T-helper 17 cell (primary cell): Measurements from ENCODE around the gene VMP1. TPM values are rescaled to one million over a fixed set of nuclear protein-coding genes. Genes with fewer than 3 reads are reported as not detected.
"Not testable (repeated sequence)": the region's sequence is repeated elsewhere in the genome, so short reads cannot be mapped to it uniquely, and the experiment has no call there.

ENCODE experiments used
- ATAC-seq: fragments of 150-1000 bp; cut with Tn5 transposase; 2 replicates; pipeline ENCODE4 v1.10.0; 2021; ENCODE audit warnings: mild to moderate bottlenecking, moderate library complexity
- DNase-seq, 3 donors: peaks; one replicate each; pipeline versions ENCODE4 v3.0.0 to v3.0.0-alpha.2; 2020 to 2021
- H3K9me3 ChIP-seq: one replicate; pipeline ENCODE4 v1.7.0; 2013; ENCODE audit warnings: low read length, mild to moderate bottlenecking; ENCODE audit not compliant: control insufficient read depth, poor library complexity, severe bottlenecking
- H3K27ac Mint-ChIP-seq: one replicate; pipeline ENCODE4 v1.8.0; 2022; ENCODE audit warnings: mild to moderate bottlenecking, moderate library complexity, mixed read lengths
- H3K27me3 Mint-ChIP-seq: one replicate; pipeline ENCODE4 v1.8.0; 2022; ENCODE audit warnings: mixed read lengths
- H3K36me3 Mint-ChIP-seq: one replicate; pipeline ENCODE4 v1.8.0; 2022; ENCODE audit warnings: low read depth, mixed read lengths
- H3K4me1 Mint-ChIP-seq: one replicate; pipeline ENCODE4 v1.8.0; 2022; ENCODE audit warnings: mild to moderate bottlenecking, mixed read lengths
- H3K4me3 Mint-ChIP-seq: one replicate; pipeline ENCODE4 v1.8.0; 2022; ENCODE audit warnings: mild to moderate bottlenecking, moderate library complexity, mixed read lengths
- total RNA-seq, 4 donors: library from RNA in 2 of 4; stranded (reverse) in 2 of 4; gene quantifications; one replicate each; pipeline ENCODE4 v1.2.3 and lab custom pipeline; 2022 to 2026

VMP1 gene
- total RNA-seq, 2 donors from 2014 or later, result 132 to 159 TPM

DNA sequence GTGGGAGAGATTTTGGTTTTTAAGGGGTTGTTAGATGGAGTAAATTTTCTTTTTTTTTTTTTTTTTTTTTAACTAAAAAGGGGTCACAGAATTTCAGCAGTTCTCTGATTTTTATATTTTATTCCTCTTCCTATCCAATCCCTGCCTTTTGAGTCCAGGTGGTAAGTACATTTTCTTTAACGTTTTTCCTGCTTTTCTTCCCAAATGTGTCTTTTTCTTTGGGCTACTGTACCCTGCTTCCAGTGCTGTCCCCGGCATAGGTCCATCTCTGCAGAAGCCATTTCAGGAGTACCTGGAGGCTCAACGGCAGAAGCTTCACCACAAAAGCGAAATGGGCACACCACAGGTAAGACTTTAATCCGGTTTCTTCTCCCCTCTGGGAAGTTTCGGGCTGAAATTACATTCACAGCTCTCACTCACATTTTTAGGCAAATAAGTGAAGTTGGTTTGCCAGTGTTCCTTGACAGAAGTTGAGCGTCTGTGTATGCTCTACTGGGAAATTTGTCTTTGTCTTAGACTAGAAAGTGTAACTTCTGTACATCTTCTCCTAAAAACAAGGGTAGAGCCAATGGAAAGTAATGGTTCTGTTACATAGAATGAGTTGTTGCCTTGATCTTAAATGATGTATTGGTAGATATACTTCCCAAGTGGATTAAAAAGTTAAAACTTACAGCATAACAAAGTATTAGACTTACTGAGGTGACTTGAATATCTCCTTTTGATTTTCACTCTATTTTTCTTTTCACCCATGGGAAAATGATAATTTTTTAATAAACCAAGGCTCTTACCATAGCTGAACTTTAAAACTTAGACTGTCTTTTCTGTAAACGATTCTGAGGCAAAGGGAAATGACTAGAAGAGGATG is 130.8 kb downstream of the VMP1 start:
- H3K27ac Mint-ChIP-seq, result peak overlapping the region; percentile 99

DNA sequence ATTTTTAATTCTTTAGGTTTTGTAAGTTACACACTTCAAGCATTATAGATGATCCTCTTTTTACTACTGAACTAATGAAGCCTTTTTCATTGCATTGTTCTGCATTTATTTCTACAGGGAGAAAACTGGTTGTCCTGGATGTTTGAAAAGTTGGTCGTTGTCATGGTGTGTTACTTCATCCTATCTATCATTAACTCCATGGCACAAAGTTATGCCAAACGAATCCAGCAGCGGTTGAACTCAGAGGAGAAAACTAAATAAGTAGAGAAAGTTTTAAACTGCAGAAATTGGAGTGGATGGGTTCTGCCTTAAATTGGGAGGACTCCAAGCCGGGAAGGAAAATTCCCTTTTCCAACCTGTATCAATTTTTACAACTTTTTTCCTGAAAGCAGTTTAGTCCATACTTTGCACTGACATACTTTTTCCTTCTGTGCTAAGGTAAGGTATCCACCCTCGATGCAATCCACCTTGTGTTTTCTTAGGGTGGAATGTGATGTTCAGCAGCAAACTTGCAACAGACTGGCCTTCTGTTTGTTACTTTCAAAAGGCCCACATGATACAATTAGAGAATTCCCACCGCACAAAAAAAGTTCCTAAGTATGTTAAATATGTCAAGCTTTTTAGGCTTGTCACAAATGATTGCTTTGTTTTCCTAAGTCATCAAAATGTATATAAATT is 132.3 kb downstream of the VMP1 start:
- ATAC-seq (no peak), DNase-seq (no peak)
- H3K4me3 Mint-ChIP-seq, result peak overlapping the region; percentile 99
- peak overlapping the region; percentile 99 for H3K27ac Mint-ChIP-seq
- H3K36me3 Mint-ChIP-seq, result peaks cover 16% of the 10 kb centered on the region
- peaks cover 18% of the 10 kb centered on the region for H3K9me3 ChIP-seq
- H3K4me1 Mint-ChIP-seq, result peaks cover 43% of the 10 kb centered on the region
- H3K27me3 Mint-ChIP-seq, result no peaks in the 10 kb centered on the region

More for the DNA sequence above, 130.8 kb downstream of the VMP1 start:
- Mint-ChIP-seq H3K36me3 (peaks cover 16% of the 10 kb centered on the region), H3K27me3 (no peaks in the 10 kb centered on the region), H3K4me3 (peak overlapping the region; percentile 99), H3K4me1 (peaks cover 37% of the 10 kb centered on the region)
- H3K9me3 ChIP-seq, result peaks cover 18% of the 10 kb centered on the region
- ATAC-seq, result peak; percentile 10
- DNase-seq, result no peak

DNA sequence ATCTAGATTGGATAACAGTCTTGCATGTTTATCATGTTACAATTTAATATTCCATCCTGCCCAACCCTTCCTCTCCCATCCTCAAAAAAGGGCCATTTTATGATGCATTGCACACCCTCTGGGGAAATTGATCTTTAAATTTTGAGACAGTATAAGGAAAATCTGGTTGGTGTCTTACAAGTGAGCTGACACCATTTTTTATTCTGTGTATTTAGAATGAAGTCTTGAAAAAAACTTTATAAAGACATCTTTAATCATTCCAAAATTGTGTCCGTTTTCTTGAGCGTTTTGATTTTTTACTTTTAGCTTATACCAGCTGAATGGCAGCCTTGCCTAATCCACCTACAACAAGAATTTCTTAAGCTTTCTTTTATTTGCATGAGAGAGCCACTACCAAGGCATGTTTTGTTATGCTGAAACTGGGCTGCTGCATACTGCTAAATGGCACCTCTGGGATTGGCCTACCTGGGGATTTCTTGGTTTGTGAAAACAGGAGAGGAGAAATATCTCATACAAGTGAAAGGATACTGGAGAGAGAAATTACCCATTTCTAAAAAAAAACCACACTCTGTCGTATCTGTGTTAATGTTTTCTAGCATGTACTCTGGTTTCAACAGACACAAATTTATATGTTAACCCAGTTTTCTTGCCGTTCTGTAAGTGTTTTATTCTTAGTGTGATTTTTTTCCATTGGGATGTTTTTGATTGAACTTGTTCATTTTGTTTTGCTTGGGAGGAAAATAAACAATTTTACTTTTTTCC is 133.1 kb downstream of the VMP1 start:
- ATAC-seq (no peak), DNase-seq (no peak)
- peak overlapping the region; percentile 99 for H3K27ac Mint-ChIP-seq
- H3K9me3 ChIP-seq, result peaks cover 18% of the 10 kb centered on the region
- peak overlapping the region; percentile 99 for H3K4me3 Mint-ChIP-seq
- H3K4me1 Mint-ChIP-seq, result peaks cover 43% of the 10 kb centered on the region
- H3K27me3 Mint-ChIP-seq, result no peaks in the 10 kb centered on the region
- peaks cover 16% of the 10 kb centered on the region for H3K36me3 Mint-ChIP-seq

DNA sequence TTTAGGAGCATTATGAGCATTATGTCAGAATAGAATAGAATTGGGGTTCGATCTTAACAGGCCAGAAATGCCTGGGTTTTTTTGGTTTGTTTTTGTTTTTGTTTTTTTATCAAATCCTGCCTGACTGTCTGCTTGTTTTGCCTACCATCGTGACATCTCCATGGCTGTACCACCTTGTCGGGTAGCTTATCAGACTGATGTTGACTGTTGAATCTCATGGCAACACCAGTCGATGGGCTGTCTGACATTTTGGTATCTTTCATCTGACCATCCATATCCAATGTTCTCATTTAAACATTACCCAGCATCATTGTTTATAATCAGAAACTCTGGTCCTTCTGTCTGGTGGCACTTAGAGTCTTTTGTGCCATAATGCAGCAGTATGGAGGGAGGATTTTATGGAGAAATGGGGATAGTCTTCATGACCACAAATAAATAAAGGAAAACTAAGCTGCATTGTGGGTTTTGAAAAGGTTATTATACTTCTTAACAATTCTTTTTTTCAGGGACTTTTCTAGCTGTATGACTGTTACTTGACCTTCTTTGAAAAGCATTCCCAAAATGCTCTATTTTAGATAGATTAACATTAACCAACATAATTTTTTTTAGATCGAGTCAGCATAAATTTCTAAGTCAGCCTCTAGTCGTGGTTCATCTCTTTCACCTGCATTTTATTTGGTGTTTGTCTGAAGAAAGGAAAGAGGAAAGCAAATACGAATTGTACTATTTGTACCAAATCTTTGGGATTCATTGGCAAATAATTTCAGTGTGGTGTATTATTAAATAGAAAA is 133.8 kb downstream of the VMP1 start:
- Mint-ChIP-seq H3K27ac (peak overlapping the region; percentile 99), H3K36me3 (peaks cover 16% of the 10 kb centered on the region), H3K4me3 (peak overlapping the region; percentile 99), H3K4me1 (peaks cover 49% of the 10 kb centered on the region)
- not testable (repeated sequence) for H3K27me3 Mint-ChIP-seq, DNase-seq, ATAC-seq
- peaks cover 18% of the 10 kb centered on the region for H3K9me3 ChIP-seq

DNA sequence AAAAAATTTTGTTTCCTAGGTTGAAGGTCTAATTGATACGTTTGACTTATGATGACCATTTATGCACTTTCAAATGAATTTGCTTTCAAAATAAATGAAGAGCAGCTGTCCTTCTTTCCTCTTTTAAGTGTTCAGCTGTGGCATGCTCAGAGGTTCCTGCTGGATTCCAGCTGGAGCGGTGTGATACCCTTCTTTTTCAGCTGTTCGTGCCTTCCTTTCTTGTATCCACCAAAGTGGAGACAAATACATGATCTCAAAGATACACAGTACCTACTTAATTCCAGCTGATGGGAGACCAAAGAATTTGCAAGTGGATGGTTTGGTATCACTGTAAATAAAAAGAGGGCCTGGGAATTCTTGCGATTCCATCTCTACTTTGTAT is 134.4 kb downstream of the VMP1 start:
- not testable (repeated sequence) for ATAC-seq, H3K27me3 Mint-ChIP-seq, DNase-seq
- Mint-ChIP-seq H3K4me1 (peaks cover 50% of the 10 kb centered on the region), H3K27ac (peak overlapping the region; percentile 99), H3K36me3 (peaks cover 16% of the 10 kb centered on the region), H3K4me3 (peak overlapping the region; percentile 99)
- H3K9me3 ChIP-seq, result peaks cover 18% of the 10 kb centered on the region

DNA sequence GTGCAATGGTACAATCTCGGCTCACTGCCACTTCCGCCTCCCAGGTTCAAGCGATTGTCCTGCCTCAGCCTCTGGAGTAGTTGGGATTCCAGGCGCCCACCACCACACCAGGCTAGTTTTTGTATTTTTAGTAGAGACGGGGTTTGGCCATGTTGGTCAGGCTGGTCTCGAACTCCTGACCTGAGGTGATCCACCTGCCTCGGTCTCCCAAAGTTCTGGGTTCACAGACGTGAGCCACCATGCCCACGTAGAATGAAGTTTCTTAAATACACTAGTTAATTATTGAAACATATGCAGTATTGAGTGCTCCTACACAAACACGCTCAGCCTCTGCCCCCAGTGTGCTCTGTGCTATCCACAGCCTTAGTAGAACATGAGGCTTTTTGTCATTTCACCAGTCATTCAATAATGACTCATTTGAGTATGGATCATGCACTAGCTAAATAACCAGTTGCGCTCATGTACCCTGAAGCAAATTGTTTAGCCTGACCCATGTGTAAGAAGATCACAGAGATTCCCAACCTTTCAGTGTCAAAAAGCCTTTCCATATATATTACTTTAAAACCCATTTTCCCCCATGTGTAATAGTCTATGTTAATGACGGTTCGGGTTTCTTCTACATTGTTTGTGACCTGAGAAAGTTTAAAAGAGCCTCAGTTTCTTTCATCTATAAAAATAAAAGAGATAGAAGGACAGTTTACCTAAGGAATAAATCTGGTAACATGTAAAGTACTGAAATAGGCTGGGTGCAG is 135.6 kb downstream of the VMP1 start:
- DNase-seq (no peak), ATAC-seq (peak; percentile 54)
- Mint-ChIP-seq H3K4me1 (peaks cover 49% of the 10 kb centered on the region), H3K27me3 (no peaks in the 10 kb centered on the region), H3K36me3 (peaks cover 13% of the 10 kb centered on the region), H3K4me3 (peak overlapping the region; percentile 99), H3K27ac (peak overlapping the region; percentile 99)
- peaks cover 17% of the 10 kb centered on the region for H3K9me3 ChIP-seq

DNA sequence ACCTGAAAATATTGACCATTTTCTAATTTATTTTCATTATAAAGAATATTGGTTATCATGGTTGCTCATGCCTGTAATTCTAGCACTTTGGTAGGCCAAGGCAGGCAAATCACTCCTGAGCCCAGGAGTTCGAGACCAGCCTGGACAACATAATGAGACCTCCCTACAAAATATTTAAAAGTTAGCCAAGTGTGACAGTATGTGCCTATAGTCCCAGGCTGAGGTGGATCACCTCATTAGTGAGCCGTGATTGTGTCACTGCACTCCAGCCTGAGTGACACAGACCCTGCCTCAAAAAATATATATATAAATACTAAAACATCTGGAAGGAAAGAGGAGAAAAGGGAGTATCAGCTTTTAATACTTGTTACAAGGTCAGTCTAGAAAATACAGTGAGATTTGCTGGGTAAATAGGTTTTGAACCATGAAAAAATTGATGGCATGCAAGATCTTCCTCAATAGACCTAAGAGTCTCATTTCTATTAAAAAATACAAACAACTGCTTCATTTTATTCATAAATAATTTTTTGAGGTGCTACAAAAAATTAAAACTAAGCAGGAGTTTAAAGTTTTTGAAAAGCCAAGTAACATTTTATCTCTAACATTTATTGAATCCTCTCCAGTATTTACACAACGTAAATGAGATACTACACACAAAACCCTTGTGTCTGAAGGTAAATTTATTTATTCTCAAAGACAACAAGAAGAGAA is 137.6 kb downstream of the VMP1 start:
- ATAC-seq, result no peak
- H3K36me3 Mint-ChIP-seq, result peaks cover 5% of the 10 kb centered on the region
- no peaks in the 10 kb centered on the region for H3K27me3 Mint-ChIP-seq
- peaks cover 55% of the 10 kb centered on the region for H3K4me1 Mint-ChIP-seq
- peak overlapping the region; percentile 99 for H3K27ac Mint-ChIP-seq
- no peak for DNase-seq
- H3K9me3 ChIP-seq, result peaks cover 6% of the 10 kb centered on the region
- H3K4me3 Mint-ChIP-seq, result peak overlapping the region; percentile 50

DNA sequence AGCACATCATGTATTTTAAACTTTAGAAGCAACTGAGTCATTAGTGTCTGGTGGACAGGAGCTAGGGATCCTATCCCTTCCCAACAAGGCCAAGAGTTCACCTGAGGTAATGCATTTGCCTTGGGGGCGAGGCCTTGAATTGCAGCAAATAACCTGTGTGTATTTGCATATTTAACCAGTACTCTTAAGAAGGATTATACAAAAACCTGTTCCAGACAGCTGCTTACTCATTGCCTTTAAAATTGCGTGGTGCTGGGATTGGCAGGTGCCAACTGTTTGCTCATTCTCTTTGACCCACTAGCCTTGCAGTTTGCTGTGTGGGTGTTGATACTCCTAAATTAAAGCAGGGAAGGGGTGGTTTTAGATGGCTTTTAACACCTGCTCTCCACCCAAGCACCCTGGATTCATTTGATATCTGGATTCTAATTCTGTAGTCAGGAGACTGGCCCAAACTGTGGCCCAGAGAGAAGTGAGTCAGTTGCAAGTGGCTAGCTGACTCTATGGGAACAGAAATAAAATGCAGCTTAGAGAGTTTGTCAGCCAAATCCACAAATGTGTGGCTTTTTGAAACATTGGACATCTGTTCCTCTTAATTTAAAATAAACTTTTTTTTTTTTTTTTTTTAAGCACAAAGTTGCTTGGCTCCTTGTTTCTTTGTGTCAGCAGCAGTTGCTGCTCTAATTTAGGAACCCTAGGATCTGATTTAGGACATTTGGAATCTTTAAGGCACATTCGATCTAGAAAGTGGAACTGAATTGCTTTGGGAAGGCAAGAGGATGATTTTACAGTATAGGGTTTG is 138.3 kb downstream of the VMP1 start:
- Mint-ChIP-seq H3K27me3 (no peaks in the 10 kb centered on the region), H3K4me1 (peaks cover 49% of the 10 kb centered on the region), H3K36me3 (peaks cover under 1% of the 10 kb centered on the region), H3K27ac (peak overlapping the region; percentile 99), H3K4me3 (peak overlapping the region; percentile 55)
- DNase-seq, result no peak
- H3K9me3 ChIP-seq, result peaks cover under 1% of the 10 kb centered on the region
- peak; percentile 8 for ATAC-seq

DNA sequence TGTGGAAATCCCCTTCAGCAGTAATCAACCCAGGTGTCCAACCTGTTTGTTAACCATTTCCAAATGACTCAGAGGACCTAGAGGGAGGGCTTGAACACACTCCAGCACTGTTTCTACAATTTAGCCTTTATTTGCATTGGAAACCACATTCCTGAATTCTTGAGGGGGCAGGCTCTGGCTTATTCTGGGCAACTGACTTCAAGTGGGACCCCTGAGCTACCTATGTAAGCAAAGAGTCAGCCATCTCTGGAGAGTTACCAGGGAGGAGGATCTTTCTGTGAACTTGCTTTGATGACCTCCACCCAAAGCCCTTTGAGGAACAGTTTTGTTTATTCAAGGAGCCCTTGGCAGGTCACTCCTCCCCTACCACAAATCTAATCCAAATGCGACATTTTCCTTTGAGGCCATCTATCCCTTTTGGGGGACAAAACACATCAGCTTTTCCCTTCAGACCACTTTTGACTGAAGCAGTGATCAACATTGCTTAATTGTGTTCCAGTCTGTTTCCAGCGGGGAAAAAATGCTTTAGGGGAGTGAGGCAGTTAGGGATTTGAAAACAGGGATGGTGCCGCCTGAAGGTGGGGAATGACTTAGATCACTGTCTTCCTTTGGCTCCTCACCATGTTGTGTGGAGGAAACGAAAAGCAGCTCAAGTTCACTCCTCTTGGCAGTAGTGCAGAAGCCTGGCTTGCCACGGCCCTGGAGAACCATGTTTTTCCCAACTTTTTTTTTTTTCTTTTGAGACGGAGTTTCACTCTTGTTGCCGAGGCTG is 139.1 kb downstream of the VMP1 start:
- ATAC-seq, result peak; percentile 78
- H3K27me3 Mint-ChIP-seq, result no peaks in the 10 kb centered on the region
- H3K9me3 ChIP-seq, result no peaks in the 10 kb centered on the region
- peaks cover 43% of the 10 kb centered on the region for H3K4me1 Mint-ChIP-seq
- H3K27ac Mint-ChIP-seq, result peak overlapping the region; percentile 99
- DNase-seq, result no peak
- H3K4me3 Mint-ChIP-seq, result peak overlapping the region; percentile 55
- no peaks in the 10 kb centered on the region for H3K36me3 Mint-ChIP-seq

DNA sequence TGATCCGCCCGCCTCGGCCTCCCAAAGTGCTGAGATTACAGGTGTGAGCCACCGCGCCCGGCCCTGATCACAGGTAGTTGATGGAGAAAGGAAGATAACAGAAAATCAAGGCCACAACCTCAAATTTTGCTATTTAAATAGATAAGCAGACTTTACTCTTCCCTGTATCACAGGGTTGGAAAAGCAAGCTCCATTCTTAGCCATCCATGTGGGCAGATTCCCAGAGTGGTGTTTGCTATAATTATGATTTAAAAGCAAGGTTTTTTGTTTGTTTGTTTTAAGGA is 140.9 kb downstream of the VMP1 start:
- H3K4me3 Mint-ChIP-seq, result no peak overlapping the region
- peak overlapping the region; percentile 99 for H3K27ac Mint-ChIP-seq
- no peaks in the 10 kb centered on the region for H3K36me3 Mint-ChIP-seq
- H3K9me3 ChIP-seq, result no peaks in the 10 kb centered on the region
- H3K4me1 Mint-ChIP-seq, result peaks cover 41% of the 10 kb centered on the region
- DNase-seq (no peak), ATAC-seq (no peak)
- no peaks in the 10 kb centered on the region for H3K27me3 Mint-ChIP-seq

DNA sequence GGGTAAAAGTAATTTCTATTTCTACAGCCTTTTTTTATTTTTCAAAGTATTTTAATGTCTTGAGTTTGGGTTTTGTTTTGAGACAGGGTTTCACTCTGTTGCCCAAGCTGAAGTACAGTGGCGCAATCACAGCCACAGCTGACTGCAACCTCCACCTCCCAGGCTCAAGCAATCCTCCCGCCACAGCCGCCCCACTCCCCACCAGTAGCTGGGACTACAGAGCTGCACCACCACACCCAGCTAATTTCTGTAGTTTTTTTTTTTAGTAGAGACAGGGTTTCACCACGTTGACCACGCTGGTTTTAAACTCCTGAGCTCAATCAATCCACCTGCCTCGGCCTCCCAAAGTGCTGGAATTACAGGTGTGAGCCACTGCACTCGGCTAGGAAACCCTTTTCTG is 141.3 kb downstream of the VMP1 start:
- ATAC-seq, result no peak
- peak overlapping the region; percentile 69 for H3K4me3 Mint-ChIP-seq
- no peaks in the 10 kb centered on the region for H3K27me3 Mint-ChIP-seq
- no peak for DNase-seq
- no peaks in the 10 kb centered on the region for H3K9me3 ChIP-seq
- no peaks in the 10 kb centered on the region for H3K36me3 Mint-ChIP-seq
- peak overlapping the region; percentile 99 for H3K27ac Mint-ChIP-seq
- H3K4me1 Mint-ChIP-seq, result peaks cover 40% of the 10 kb centered on the region
